IPS-20b (cell line): ENCODE results near the gene COA6.
"Not testable (repeated sequence)": the region's sequence is repeated elsewhere in the genome, so short reads cannot be mapped to it uniquely, and the experiment has no call there.

Experiments
- H3K27ac ChIP-seq: one replicate; pipeline ENCODE4 v1.5.1; 2013; ENCODE audit warnings: low read length
- H3K27me3 ChIP-seq: 2 replicates; pipeline ENCODE4 v1.6.1; 2013; ENCODE audit warnings: mild to moderate bottlenecking, low read length, inconsistent platforms; ENCODE audit not compliant: insufficient read depth
- H3K36me3 ChIP-seq: 2 replicates; pipeline ENCODE4 v1.6.1; 2013; ENCODE audit warnings: low read depth, mild to moderate bottlenecking, inconsistent platforms, low read length, moderate library complexity; ENCODE audit not compliant: insufficient read depth
- H3K4me1 ChIP-seq: 2 replicates; pipeline ENCODE4 v1.6.1; 2013; ENCODE audit warnings: mild to moderate bottlenecking, control low read depth, inconsistent platforms, low read length, moderate library complexity; ENCODE audit not compliant: insufficient read depth
- H3K4me3 ChIP-seq: 2 replicates; pipeline ENCODE4 v1.5.1; 2013; ENCODE audit warnings: mild to moderate bottlenecking, low read length, inconsistent platforms
- H3K9ac ChIP-seq: 2 replicates; pipeline ENCODE4 v1.6.1; 2013; ENCODE audit warnings: low read depth, mild to moderate bottlenecking, inconsistent platforms, low read length, moderate library complexity
- H3K9me3 ChIP-seq: 2 replicates; pipeline ENCODE4 v1.6.1; 2013; ENCODE audit warnings: mild to moderate bottlenecking, low read depth, low read length, inconsistent platforms; ENCODE audit not compliant: insufficient read depth

COA6 gene

GRCh38 chr1:234345237-234345636 lies 28.0 kb upstream of the COA6 start:
- no peaks in the 10 kb centered on the region for H3K4me1 ChIP-seq
- H3K9ac ChIP-seq = no peak overlapping the region
- no peaks in the 10 kb centered on the region for H3K36me3 ChIP-seq
- H3K9me3 ChIP-seq = peaks cover 9% of the 10 kb centered on the region; the same call in 1 of the 2 replicates
- no peaks in the 10 kb centered on the region for H3K27me3 ChIP-seq
- H3K4me3 ChIP-seq = no peak overlapping the region
- no peak overlapping the region for H3K27ac ChIP-seq

- Histone ChIP-seq H3K4me1 (no peaks in the 10 kb centered on the region), H3K27me3 (no peaks in the 10 kb centered on the region), H3K9me3 (no peaks in the 10 kb centered on the region), H3K27ac (no peak overlapping the region), H3K36me3 (no peaks in the 10 kb centered on the region), H3K4me3 (no peak overlapping the region), H3K9ac (no peak overlapping the region)
These were observed 24.3 kb upstream of the COA6 start for GRCh38 chr1:234348964-234349363.

DNA sequence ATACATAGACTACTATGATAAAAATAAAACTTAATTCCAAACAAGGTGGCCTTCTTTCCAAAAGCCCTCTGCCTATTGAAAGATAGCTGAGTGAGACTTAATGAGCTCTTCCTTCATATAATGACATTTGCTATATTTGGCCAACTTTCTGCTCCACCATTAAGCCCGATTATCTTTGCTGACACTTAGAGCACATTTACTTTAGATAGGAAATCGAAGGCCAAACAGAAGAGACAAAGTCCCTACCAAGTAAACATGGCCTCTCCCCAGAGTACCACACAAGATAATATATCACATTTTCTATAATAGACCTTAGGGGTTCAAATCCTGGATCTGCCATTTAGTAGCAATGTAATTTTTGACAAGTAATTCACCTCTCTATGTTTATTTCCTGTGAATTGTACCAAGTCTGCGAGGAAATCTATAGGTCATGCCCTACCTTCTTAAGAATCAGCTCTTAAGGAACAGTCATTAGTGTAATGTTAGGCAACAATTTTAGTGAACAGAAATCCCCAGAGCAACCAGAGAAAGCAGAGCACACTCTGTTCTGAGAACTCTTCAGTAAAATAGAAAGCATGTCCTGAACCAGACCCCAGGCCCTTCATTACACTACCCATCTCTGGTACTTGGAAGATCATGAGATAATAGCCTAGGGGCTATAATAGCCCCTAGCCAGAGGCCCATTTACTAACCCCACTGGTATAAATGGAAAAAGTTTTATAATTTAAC lies 17.3 kb upstream of the COA6 start:
- Histone ChIP-seq H3K4me3 (no peak overlapping the region), H3K27me3 (no peaks in the 10 kb centered on the region), H3K27ac (no peak overlapping the region)

GRCh38 chr1:234356615-234357269 lies 16.5 kb upstream of the COA6 start:
- H3K27me3 ChIP-seq, H3K27ac ChIP-seq, H3K9me3 ChIP-seq, H3K36me3 ChIP-seq, H3K4me1 ChIP-seq, H3K4me3 ChIP-seq, H3K9ac ChIP-seq: not testable (repeated sequence)

More for the DNA sequence above, 17.3 kb upstream of the COA6 start:
- no peaks in the 10 kb centered on the region for H3K9me3 ChIP-seq
- H3K36me3 ChIP-seq = no peaks in the 10 kb centered on the region
- H3K4me1 ChIP-seq = no peaks in the 10 kb centered on the region
- H3K9ac ChIP-seq = no peak overlapping the region

DNA sequence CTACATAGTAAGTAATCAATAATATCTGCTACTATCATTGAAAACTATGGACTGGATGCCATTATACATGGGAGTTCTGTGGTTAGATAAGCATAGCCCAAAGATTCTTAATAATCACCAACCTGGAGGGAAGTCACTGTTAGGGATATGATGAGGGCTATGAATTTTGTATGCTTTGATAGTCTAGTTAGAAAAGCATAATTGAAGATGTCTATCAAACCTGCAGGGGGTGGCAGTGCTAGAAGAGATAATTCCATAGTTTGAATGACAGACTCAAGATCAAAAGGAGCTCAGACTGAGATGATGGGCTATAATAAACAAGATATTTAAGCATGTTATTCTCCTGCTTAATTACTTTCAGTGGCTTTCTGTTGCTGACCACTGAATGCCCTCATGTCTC lies 15.4 kb upstream of the COA6 start:
- no peaks in the 10 kb centered on the region for H3K4me1 ChIP-seq
- H3K4me3 ChIP-seq = no peak overlapping the region
- H3K36me3 ChIP-seq = no peaks in the 10 kb centered on the region
- H3K9ac ChIP-seq = no peak overlapping the region
- no peak overlapping the region for H3K27ac ChIP-seq
- H3K9me3 ChIP-seq = no peaks in the 10 kb centered on the region
- H3K27me3 ChIP-seq = no peaks in the 10 kb centered on the region

DNA sequence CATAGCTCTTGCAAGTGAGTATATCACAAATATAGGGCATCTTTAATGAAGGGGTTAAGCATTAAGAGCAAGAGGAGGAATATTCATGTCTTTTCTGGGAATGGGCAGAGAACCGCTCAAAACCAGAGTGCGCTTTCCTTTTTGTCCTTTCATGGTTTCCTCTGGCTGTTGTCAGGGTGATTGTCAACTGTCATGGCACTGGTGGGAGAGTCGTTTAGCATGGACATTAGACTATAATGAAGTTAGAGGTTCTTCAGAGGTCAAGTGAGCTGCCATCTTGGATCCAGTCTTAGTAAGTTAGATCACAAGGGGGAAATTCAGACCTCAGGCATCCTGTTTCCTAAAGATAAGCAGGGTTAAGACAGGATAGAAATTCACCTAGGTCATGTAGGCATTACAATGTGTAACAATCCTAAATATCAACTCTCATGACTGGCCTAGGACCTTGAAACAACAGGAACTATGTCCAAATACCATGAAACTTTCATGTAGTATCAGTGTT lies 12.1 kb upstream of the COA6 start:
- Histone ChIP-seq H3K36me3 (no peaks in the 10 kb centered on the region), H3K4me3 (no peak overlapping the region), H3K4me1 (no peaks in the 10 kb centered on the region), H3K27me3 (no peaks in the 10 kb centered on the region), H3K9me3 (no peaks in the 10 kb centered on the region), H3K27ac (no peak overlapping the region), H3K9ac (no peak overlapping the region)

DNA sequence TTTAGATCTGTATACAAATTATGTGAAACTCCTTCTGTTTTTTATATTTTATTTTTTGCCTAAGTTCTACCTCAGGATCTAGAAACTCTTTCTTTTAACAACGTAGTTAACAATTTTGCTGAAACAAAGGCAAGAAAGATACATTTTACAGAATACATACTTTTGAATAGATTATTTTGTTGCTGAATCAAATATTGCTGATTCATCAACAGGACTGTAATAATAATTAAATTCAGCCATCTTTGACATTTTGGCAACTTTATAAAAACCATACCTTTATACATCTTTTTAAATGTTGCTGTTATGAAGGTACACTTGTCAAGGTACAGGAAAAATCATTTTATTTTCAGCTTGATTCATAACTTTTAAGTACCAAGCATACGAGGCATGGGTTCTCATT lies 10.7 kb upstream of the COA6 start:
- Histone ChIP-seq H3K36me3 (no peaks in the 10 kb centered on the region), H3K4me1 (no peaks in the 10 kb centered on the region), H3K4me3 (no peak overlapping the region), H3K27me3 (no peaks in the 10 kb centered on the region), H3K27ac (no peak overlapping the region), H3K9me3 (no peaks in the 10 kb centered on the region), H3K9ac (no peak overlapping the region)

GRCh38 chr1:234368320-234369032 lies 4.8 kb upstream of the COA6 start:
- Histone ChIP-seq H3K4me3 (no peak overlapping the region), H3K4me1 (no peaks in the 10 kb centered on the region), H3K27me3 (peaks cover 12% of the 10 kb centered on the region), H3K27ac (no peak overlapping the region), H3K9ac (no peak overlapping the region), H3K36me3 (no peaks in the 10 kb centered on the region), H3K9me3 (no peaks in the 10 kb centered on the region)

- Histone ChIP-seq H3K9ac (no peak overlapping the region), H3K4me3 (no peak overlapping the region), H3K36me3 (no peaks in the 10 kb centered on the region), H3K27ac (no peak overlapping the region), H3K4me1 (no peaks in the 10 kb centered on the region; the same call in 1 of the 2 replicates), H3K9me3 (no peaks in the 10 kb centered on the region), H3K27me3 (peaks cover 12% of the 10 kb centered on the region)
These were observed 4.2 kb upstream of the COA6 start for GRCh38 chr1:234369033-234369430.

DNA sequence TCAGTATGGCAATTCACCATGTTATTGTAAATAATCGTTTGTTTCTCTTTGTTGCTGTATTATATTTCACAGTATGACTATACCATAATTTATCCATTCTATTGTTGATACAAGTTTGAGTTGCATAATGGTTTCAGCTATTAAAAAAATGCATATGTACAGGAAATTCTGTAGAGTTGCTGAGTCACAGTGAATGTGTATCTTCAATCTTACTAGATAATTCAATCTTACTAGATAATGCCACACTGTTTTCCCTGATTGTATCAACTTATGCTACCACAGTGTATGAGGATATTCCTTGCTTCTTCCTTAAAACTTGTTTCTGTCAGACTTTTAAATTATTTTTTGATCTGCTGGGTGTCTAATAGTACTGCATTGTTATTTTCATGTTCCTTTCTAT lies 3.5 kb upstream of the COA6 start:
- Histone ChIP-seq H3K36me3 (0 out of 2 replicates have a peak, but pooled peaks cover 4% of the 10 kb centered on the region), H3K27me3 (peaks cover 12% of the 10 kb centered on the region), H3K4me3 (no peak overlapping the region), H3K27ac (no peak overlapping the region), H3K9me3 (no peaks in the 10 kb centered on the region), H3K4me1 (peaks cover 5% of the 10 kb centered on the region; the same call in 1 of the 2 replicates), H3K9ac (no peak overlapping the region)

DNA sequence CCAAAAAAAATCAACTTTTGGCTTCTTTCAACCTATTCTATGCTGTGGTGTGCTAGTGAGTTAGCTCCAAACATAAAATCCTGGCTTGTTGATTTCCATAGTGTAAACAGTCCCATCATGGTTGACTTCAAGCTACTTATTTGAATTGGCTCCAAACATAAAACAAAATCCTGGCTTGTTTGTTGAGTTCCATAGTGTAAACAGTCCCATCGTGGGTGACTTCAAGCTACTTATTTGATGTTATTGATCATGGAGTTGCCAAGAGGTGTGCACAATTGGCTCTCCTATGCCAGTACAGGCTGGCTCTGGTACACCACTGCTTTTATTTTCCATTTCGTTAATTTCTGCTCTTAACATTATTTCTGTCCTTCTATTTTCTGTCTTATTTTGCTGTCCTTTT lies 1.8 kb upstream of the COA6 start:
- H3K27me3 ChIP-seq = peaks cover 12% of the 10 kb centered on the region
- no peak overlapping the region for H3K27ac ChIP-seq
- H3K36me3 ChIP-seq = peaks cover 19% of the 10 kb centered on the region
- peaks cover 5% of the 10 kb centered on the region; the same call in 1 of the 2 replicates for H3K4me1 ChIP-seq
- no peak overlapping the region for H3K9ac ChIP-seq
- H3K9me3 ChIP-seq = no peaks in the 10 kb centered on the region
- H3K4me3 ChIP-seq = no peak overlapping the region
